ENCODE measurements around the gene GRHPR.

DNA sequence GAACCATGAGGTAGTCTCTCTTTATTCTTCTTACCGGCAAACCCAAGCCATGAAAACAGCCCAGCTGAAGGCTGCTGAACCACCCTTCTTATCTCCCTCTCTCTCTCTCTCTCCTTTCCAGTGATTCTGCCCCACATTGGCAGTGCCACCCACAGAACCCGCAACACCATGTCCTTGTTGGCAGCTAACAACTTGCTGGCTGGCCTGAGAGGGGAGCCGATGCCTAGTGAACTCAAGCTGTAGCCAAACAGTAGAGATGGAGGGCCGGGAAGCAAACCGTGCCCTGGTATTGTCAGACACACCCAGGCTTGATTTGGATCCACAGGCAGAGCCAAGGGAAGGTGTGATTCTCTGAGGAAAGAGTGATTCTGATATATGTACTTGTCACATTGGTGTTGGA lies 14.0 kb downstream of the GRHPR start:
- TF ChIP-seq, protein P1, sequence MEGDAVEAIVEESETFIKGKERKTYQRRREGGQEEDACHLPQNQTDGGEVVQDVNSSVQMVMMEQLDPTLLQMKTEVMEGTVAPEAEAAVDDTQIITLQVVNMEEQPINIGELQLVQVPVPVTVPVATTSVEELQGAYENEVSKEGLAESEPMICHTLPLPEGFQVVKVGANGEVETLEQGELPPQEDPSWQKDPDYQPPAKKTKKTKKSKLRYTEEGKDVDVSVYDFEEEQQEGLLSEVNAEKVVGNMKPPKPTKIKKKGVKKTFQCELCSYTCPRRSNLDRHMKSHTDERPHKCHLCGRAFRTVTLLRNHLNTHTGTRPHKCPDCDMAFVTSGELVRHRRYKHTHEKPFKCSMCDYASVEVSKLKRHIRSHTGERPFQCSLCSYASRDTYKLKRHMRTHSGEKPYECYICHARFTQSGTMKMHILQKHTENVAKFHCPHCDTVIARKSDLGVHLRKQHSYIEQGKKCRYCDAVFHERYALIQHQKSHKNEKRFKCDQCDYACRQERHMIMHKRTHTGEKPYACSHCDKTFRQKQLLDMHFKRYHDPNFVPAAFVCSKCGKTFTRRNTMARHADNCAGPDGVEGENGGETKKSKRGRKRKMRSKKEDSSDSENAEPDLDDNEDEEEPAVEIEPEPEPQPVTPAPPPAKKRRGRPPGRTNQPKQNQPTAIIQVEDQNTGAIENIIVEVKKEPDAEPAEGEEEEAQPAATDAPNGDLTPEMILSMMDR (conservative IDR thresholded peaks at IDR 0.05; ENCODE audit: low read depth, low read length), result no peak
- TF ChIP-seq POLR2A (IDR thresholded peaks at IDR 0.05; ENCODE audit: low read depth, low read length), result no peak
- TF ChIP-seq, protein P2, sequence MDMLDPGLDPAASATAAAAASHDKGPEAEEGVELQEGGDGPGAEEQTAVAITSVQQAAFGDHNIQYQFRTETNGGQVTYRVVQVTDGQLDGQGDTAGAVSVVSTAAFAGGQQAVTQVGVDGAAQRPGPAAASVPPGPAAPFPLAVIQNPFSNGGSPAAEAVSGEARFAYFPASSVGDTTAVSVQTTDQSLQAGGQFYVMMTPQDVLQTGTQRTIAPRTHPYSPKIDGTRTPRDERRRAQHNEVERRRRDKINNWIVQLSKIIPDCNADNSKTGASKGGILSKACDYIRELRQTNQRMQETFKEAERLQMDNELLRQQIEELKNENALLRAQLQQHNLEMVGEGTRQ (IDR thresholded peaks at IDR 0.05; ENCODE audit: low read depth, low read length), result no peak
- no peak for TF ChIP-seq MAFK (IDR thresholded peaks at IDR 0.05; ENCODE audit: low read depth, low read length)
- no peak for TF ChIP-seq NFE2L2 (IDR thresholded peaks at IDR 0.05; ENCODE audit: low read depth, low read length)
- TF ChIP-seq FOS (IDR thresholded peaks at IDR 0.05; ENCODE audit: low read depth, low read length), result no peak
